ENCODE measurements around the gene TAPBP. TPM values are rescaled to one million over a fixed set of nuclear protein-coding genes. Genes with fewer than 3 reads are reported as not detected.
A peak's percentile ranks its signal among the peaks of the same experiment; 100 is the strongest.

TAPBP gene
- total and polyA plus RNA-seq, 9 of the 15 experiments (the other 6 are each of a cell fraction or from before 2014, with no cell fraction given) = 5.6 to 74.0 (median 22.3) TPM

- TF ChIP-seq GMEB1 (CRISPR knock-in tag; IDR thresholded peaks at IDR 0.05) (no peak; the same call in 1 of the 2 replicates), TRIM24 (IDR thresholded peaks at IDR 0.05) (peak in 1 of 2 experiments; percentile 61; a peak in 3 of 4 replicates), RHOXF2B (CRISPR knock-in tag; conservative IDR thresholded peaks at IDR 0.05) (peak; percentile 83; the same call in 1 of the 2 replicates), SIX5 (IDR thresholded peaks at IDR 0.05; ENCODE audit: borderline replicate concordance in 1 of 2, insufficient read depth in 1 of 2, low read depth in 1 of 2, low read length in 2 of 2) (no peak), NBN (IDR thresholded peaks at IDR 0.05; ENCODE audit: low read depth) (peak; percentile 64), CREM (IDR thresholded peaks at IDR 0.05; ENCODE audit: low read depth) (peak; percentile 82), HIVEP1 (CRISPR knock-in tag; IDR thresholded peaks at IDR 0.05) (no peak), TCF7L2 (IDR thresholded peaks at IDR 0.05; ENCODE audit: low read depth, low read length) (no peak), NFRKB (IDR thresholded peaks at IDR 0.05; ENCODE audit: low read depth) (no peak), HBP1 (CRISPR knock-in tag; IDR thresholded peaks at IDR 0.05) (peak; percentile 95), ELK3 (CRISPR knock-in tag; IDR thresholded peaks at IDR 0.05) (peak; percentile 72; the same call in 1 of the 2 replicates), BDP1 (IDR thresholded peaks at IDR 0.05; ENCODE audit: insufficient read depth, insufficient read length) (no peak), CCNT2 (IDR thresholded peaks at IDR 0.05; ENCODE audit: borderline replicate concordance, extremely low read depth, insufficient read length, low read depth, low read length) (peak; percentile 100), NCOA2 (IDR thresholded peaks at IDR 0.05; ENCODE audit: partially characterized antibody in 2 of 2) (no peak), TAF1 (IDR thresholded peaks at IDR 0.05; ENCODE audit: control insufficient read depth, extremely low read depth, insufficient read depth, low read length, severe bottlenecking) (peak; percentile 70), FIP1L1 (IDR thresholded peaks at IDR 0.05; ENCODE audit: low read depth, low read length, poor library complexity, severe bottlenecking) (peak; percentile 99)
- TF ChIP-seq, protein P1, sequence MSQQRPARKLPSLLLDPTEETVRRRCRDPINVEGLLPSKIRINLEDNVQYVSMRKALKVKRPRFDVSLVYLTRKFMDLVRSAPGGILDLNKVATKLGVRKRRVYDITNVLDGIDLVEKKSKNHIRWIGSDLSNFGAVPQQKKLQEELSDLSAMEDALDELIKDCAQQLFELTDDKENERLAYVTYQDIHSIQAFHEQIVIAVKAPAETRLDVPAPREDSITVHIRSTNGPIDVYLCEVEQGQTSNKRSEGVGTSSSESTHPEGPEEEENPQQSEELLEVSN (IDR thresholded peaks at IDR 0.05; ENCODE audit: borderline replicate concordance in 1 of 2, extremely low read depth in 1 of 2, insufficient read depth in 1 of 2, insufficient read length in 1 of 2, low read depth in 1 of 2, low read length in 1 of 2, poor library complexity in 1 of 2, severe bottlenecking in 1 of 2) = peak; percentile 71 to 78
- TF ChIP-seq, protein P2, sequence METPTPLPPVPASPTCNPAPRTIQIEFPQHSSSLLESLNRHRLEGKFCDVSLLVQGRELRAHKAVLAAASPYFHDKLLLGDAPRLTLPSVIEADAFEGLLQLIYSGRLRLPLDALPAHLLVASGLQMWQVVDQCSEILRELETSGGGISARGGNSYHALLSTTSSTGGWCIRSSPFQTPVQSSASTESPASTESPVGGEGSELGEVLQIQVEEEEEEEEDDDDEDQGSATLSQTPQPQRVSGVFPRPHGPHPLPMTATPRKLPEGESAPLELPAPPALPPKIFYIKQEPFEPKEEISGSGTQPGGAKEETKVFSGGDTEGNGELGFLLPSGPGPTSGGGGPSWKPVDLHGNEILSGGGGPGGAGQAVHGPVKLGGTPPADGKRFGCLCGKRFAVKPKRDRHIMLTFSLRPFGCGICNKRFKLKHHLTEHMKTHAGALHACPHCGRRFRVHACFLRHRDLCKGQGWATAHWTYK (CRISPR knock-in tag; IDR thresholded peaks at IDR 0.05) = peak; percentile 85; the same call in 1 of the 2 replicates
Observed at GRCh38 chr6:33276864-33277662, 36.8 kb downstream of the TAPBP start, which contains the start of gene B3GALT4 (continued).

Data from K562 (cell line).